Vagina (tissue), 2 donors: ENCODE measurements around the gene ERCC2.

Experiments
- POLR2A ChIP-seq, 2 donors: fragments of 450-650 bp; IDR thresholded peaks; one replicate each; pipeline ENCODE4 v1.6.1; 2017; ENCODE audit warnings: antibody characterized with exemption in 2 of 2, mild to moderate bottlenecking in 2 of 2, moderate library complexity in 2 of 2
- TF ChIP-seq, protein P1 (sequence below), 3 experiments: fragments of 450-650 bp in 2 of 3; fragments of 200-600 bp in 1 of 3; sonication (generic) in 1 of 3; IDR thresholded peaks; one replicate each; pipeline ENCODE4 v1.5.1; 2017 to 2019; ENCODE audit warnings: antibody characterized with exemption in 3 of 3, mild to moderate bottlenecking in 2 of 3, moderate library complexity in 2 of 3

DNA sequence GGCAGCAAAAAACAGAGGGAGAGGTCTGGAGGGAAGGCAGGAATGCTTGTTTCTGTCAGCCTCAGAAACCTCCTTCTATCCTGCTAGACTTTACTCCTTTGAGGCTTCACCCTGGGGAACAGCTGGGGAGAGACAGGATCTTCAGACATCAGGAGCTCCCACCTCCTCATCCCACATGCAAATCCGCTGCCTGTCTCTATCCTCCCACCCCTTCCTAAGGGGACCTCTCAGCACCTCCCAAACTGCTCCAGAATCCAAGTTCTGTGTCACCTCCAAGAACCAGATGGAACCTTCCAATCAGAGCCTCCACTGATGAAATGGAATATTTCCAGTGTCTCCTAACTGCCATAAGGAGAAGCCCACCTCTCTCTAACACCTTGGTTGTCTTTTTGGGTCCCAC is 9.7 kb upstream of the ERCC2 start:
- TF ChIP-seq, protein P1, sequence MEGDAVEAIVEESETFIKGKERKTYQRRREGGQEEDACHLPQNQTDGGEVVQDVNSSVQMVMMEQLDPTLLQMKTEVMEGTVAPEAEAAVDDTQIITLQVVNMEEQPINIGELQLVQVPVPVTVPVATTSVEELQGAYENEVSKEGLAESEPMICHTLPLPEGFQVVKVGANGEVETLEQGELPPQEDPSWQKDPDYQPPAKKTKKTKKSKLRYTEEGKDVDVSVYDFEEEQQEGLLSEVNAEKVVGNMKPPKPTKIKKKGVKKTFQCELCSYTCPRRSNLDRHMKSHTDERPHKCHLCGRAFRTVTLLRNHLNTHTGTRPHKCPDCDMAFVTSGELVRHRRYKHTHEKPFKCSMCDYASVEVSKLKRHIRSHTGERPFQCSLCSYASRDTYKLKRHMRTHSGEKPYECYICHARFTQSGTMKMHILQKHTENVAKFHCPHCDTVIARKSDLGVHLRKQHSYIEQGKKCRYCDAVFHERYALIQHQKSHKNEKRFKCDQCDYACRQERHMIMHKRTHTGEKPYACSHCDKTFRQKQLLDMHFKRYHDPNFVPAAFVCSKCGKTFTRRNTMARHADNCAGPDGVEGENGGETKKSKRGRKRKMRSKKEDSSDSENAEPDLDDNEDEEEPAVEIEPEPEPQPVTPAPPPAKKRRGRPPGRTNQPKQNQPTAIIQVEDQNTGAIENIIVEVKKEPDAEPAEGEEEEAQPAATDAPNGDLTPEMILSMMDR (IDR thresholded peaks at IDR 0.05): no peak
- no peak for TF ChIP-seq POLR2A (IDR thresholded peaks at IDR 0.05)
